H9 (cell line): ENCODE data around the gene CEP152. TPM values are rescaled to one million over a fixed set of nuclear protein-coding genes. Genes with fewer than 3 reads are reported as not detected.
A peak's percentile ranks its signal among the peaks of the same experiment; 100 is the strongest.

Experiments
- DNase-seq: peaks from one replicate; pipeline ENCODE4 v3.0.0-alpha.2; 2017
- H2AFZ ChIP-seq: one replicate; pipeline ENCODE4 v1.6.1; 2013; ENCODE audit warnings: mild to moderate bottlenecking, low read length, control low read depth, moderate library complexity
- H2AK5ac ChIP-seq: 2 replicates; pipeline ENCODE4 v1.6.1; 2013; ENCODE audit warnings: low read length, control low read depth, mixed read lengths; ENCODE audit not compliant: insufficient read length
- H2BK120ac ChIP-seq: one replicate; pipeline ENCODE4 v1.6.1; 2013; ENCODE audit warnings: low read depth, mild to moderate bottlenecking, low read length, control low read depth, inconsistent platforms; ENCODE audit not compliant: poor library complexity, severe bottlenecking
- H2BK12ac ChIP-seq: 2 replicates; pipeline ENCODE4 v1.6.1; 2013; ENCODE audit warnings: low read length, control low read depth, mixed read lengths, low read depth; ENCODE audit not compliant: insufficient read length
- H2BK15ac ChIP-seq: 2 replicates; pipeline ENCODE4 v1.6.1; 2013; ENCODE audit warnings: low read depth, low read length, control low read depth
- H2BK20ac ChIP-seq: one replicate; pipeline ENCODE4 v1.6.1; 2013; ENCODE audit warnings: low read depth, mild to moderate bottlenecking, low read length, control low read depth, inconsistent platforms; ENCODE audit not compliant: poor library complexity, severe bottlenecking
- H2BK5ac ChIP-seq: 2 replicates; pipeline ENCODE4 v1.6.1; 2013; ENCODE audit warnings: low read length, control low read depth, mixed read lengths; ENCODE audit not compliant: insufficient read length
- H3K14ac ChIP-seq: 2 replicates; pipeline ENCODE4 v1.6.1; 2013; ENCODE audit warnings: low read length, control low read depth; ENCODE audit not compliant: insufficient read depth
- H3K18ac ChIP-seq: 2 replicates; pipeline ENCODE4 v1.6.1; 2013; ENCODE audit warnings: low read depth, mild to moderate bottlenecking, mixed read lengths, low read length, control low read depth; ENCODE audit not compliant: insufficient read length
- H3K23ac ChIP-seq: 2 replicates; pipeline ENCODE4 v1.6.1; 2013; ENCODE audit warnings: low read length, control low read depth, mixed read lengths, low read depth; ENCODE audit not compliant: insufficient read length
- H3K23me2 ChIP-seq: 2 replicates; pipeline ENCODE4 v1.6.1; 2013; ENCODE audit warnings: low read depth, mild to moderate bottlenecking, mixed read lengths, low read length, control low read depth; ENCODE audit not compliant: insufficient read length, poor library complexity, severe bottlenecking
- H3K27ac ChIP-seq: 2 replicates; pipeline ENCODE4 v1.5.1; 2013; ENCODE audit warnings: low read length, control low read depth, mixed read lengths, low read depth; ENCODE audit not compliant: insufficient read length
- H3K27me3 ChIP-seq: 2 replicates; pipeline ENCODE4 v1.6.1; 2013; ENCODE audit warnings: low read length, control low read depth, inconsistent platforms; ENCODE audit not compliant: insufficient read depth
- H3K4ac ChIP-seq: 2 replicates; pipeline ENCODE4 v1.6.1; 2013; ENCODE audit warnings: low read depth, mild to moderate bottlenecking, control low read depth, inconsistent platforms, low read length, moderate library complexity
- H3K4me1 ChIP-seq: 2 replicates; pipeline ENCODE4 v1.6.1; 2013; ENCODE audit warnings: low read length, control low read depth, inconsistent platforms; ENCODE audit not compliant: insufficient read depth
- H3K4me2 ChIP-seq: 2 replicates; pipeline ENCODE4 v1.6.1; 2013; ENCODE audit warnings: low read length, control low read depth, mixed read lengths; ENCODE audit not compliant: insufficient read length, insufficient read depth
- H3K56ac ChIP-seq: 2 replicates; pipeline ENCODE4 v1.6.1; 2013; ENCODE audit warnings: low read depth, mild to moderate bottlenecking, mixed read lengths, low read length, control low read depth; ENCODE audit not compliant: insufficient read length
- H3K79me1 ChIP-seq: 2 replicates; pipeline ENCODE4 v1.6.1; 2013; ENCODE audit warnings: low read depth, mild to moderate bottlenecking, moderate library complexity, low read length, control low read depth, inconsistent platforms; ENCODE audit not compliant: insufficient read depth, poor library complexity, severe bottlenecking
- H3K79me2 ChIP-seq: 2 replicates; pipeline ENCODE4 v1.6.1; 2013; ENCODE audit warnings: low read length, control low read depth, inconsistent platforms; ENCODE audit not compliant: insufficient read depth
- H3K9ac ChIP-seq: 2 replicates; pipeline ENCODE4 v1.6.1; 2013; ENCODE audit warnings: low read length, control low read depth, mixed read lengths; ENCODE audit not compliant: insufficient read length; ENCODE audit errors: extremely low read depth
- H3K9me3 ChIP-seq: one replicate; pipeline ENCODE4 v1.6.1; 2013; ENCODE audit warnings: low read depth, low read length, inconsistent platforms; ENCODE audit not compliant: control insufficient read depth
- H3T11ph ChIP-seq: one replicate; pipeline ENCODE4 v1.6.1; 2013; ENCODE audit warnings: mild to moderate bottlenecking, low read length, control low read depth, inconsistent platforms
- H4K20me1 ChIP-seq: one replicate; pipeline ENCODE4 v1.6.1; 2013; ENCODE audit not compliant: control insufficient read depth, insufficient read length, insufficient read depth
- H4K5ac ChIP-seq: 2 replicates; pipeline ENCODE4 v1.6.1; 2013; ENCODE audit warnings: low read depth, mild to moderate bottlenecking, mixed read lengths, low read length, control low read depth; ENCODE audit not compliant: insufficient read length
- H4K8ac ChIP-seq: replicated peaks from 2 replicates; pipeline ENCODE4 v1.6.1; 2013; ENCODE audit warnings: low read length, control low read depth, mixed read lengths, low read depth; ENCODE audit not compliant: insufficient read length
- H4K91ac ChIP-seq: 2 replicates; pipeline ENCODE4 v1.6.1; 2013; ENCODE audit warnings: low read depth, mild to moderate bottlenecking, moderate library complexity, mixed read lengths, low read length, control low read depth; ENCODE audit not compliant: insufficient read length
- H3K27ac Mint-ChIP-seq, 3 experiments: 2 replicates in 2 of 3; 3 replicates in 1 of 3; pipeline ENCODE4 v1.8.0; 2020 to 2021; ENCODE audit warnings: mixed read lengths in 3 of 3, mild to moderate bottlenecking in 1 of 3, moderate library complexity in 1 of 3
- H3K27me3 Mint-ChIP-seq: 2 replicates; pipeline ENCODE4 v1.8.0; 2021; ENCODE audit warnings: low read depth, mild to moderate bottlenecking, moderate library complexity, mixed read lengths
- H3K36me3 Mint-ChIP-seq, 3 experiments: 2 replicates in 2 of 3; 3 replicates in 1 of 3; pipeline ENCODE4 v1.8.0; 2020 to 2021; ENCODE audit warnings: low read depth in 3 of 3, mixed read lengths in 3 of 3; ENCODE audit not compliant: insufficient read depth in 1 of 3
- H3K4me1 Mint-ChIP-seq, 2 experiments: 2 replicates each; pipeline ENCODE4 v1.8.0; 2020; ENCODE audit warnings: mixed read lengths in 2 of 2
- H3K4me3 Mint-ChIP-seq, 2 experiments: 2 replicates in 1 of 2; 3 replicates in 1 of 2; pipeline ENCODE4 v1.8.0; 2020 to 2021; ENCODE audit warnings: mild to moderate bottlenecking in 2 of 2, mixed read lengths in 2 of 2, moderate library complexity in 1 of 2
- H3K9me3 Mint-ChIP-seq, 2 experiments: 2 replicates in 1 of 2; 3 replicates in 1 of 2; pipeline ENCODE4 v1.8.0; 2020; ENCODE audit warnings: mild to moderate bottlenecking in 2 of 2, mixed read lengths in 2 of 2, moderate library complexity in 1 of 2
- CTCF ChIP-seq: fragments of 200-600 bp; sonication (generic); conservative IDR thresholded peaks from 3 replicates; pipeline ENCODE4 v1.8.0; 2021; ENCODE audit warnings: antibody characterized with exemption, mild to moderate bottlenecking
- WGBS: extraction: QIAGEN DNeasy Blood & Tissue Kit; methylation state at CpG from one replicate; pipeline ENCODE4 v1.1.7; 2013; ENCODE audit warnings: missing lambda C conversion rate, low lambda C conversion rate, mixed read lengths; ENCODE audit not compliant: insufficient read length; ENCODE audit errors: extremely low coverage; 5-methylcytosine and 5-hydroxymethylcytosine counted together
- total RNA-seq: library from RNA; stranded (reverse); gene quantifications from 2 replicates; pipeline ENCODE4 v1.2.1, GENCODE V29; 2021

The CEP152 gene
- total RNA-seq, 1 experiment from 2014 or later: 10.9 TPM

- Histone ChIP-seq H2BK120ac (no peak overlapping the region), H3K9ac (no peak overlapping the region), H4K8ac (no peak overlapping the region), H3K79me2 (no peaks in the 10 kb centered on the region), H3K9me3 (no peaks in the 10 kb centered on the region), H3K27ac (no peak overlapping the region), H3K4me2 (no peak overlapping the region), H2BK12ac (no peak overlapping the region), H4K20me1 (no peaks in the 10 kb centered on the region), H3K23me2 (peaks cover 4% of the 10 kb centered on the region), H4K91ac (no peak overlapping the region), H2BK20ac (no peak overlapping the region), H3T11ph (no peak overlapping the region), H3K56ac (no peak overlapping the region), H3K23ac (no peak overlapping the region), H3K4ac (no peak overlapping the region), H3K18ac (no peak overlapping the region), H3K79me1 (peaks cover 4% of the 10 kb centered on the region), H3K4me1 (peaks cover 2% of the 10 kb centered on the region; the same call in 1 of the 2 replicates), H2AK5ac (no peak overlapping the region), H4K5ac (no peak overlapping the region), H2BK5ac (no peak overlapping the region), H3K27me3 (no peaks in the 10 kb centered on the region), H2BK15ac (no peak overlapping the region), H2AFZ (no peak overlapping the region), H3K14ac (no peak overlapping the region)
- peak; percentile 35 for DNase-seq
- Mint-ChIP-seq H3K4me1 (peaks cover 20 to 22% of the 10 kb centered on the region in 2 experiments), H3K27me3 (no peaks in the 10 kb centered on the region), H3K27ac (peak overlapping the region in 1 of 3 experiments; percentile 10; a peak in 1 of 7 replicates), H3K9me3 (no peaks in the 10 kb centered on the region), H3K4me3 (peak overlapping the region in 1 of 2 experiments; percentile 6; a peak in 1 of 5 replicates), H3K36me3 (no peaks in the 10 kb centered on the region; a peak in 1 of 7 replicates)
- TF ChIP-seq CTCF: no peak
- no CpG with 5 or more reads among the region's 2 CpGs for WGBS
Observed at GRCh38 chr15:48806151-48806550, 4.7 kb downstream of the CEP152 start.
